CD14-positive monocyte (primary cell): ENCODE data around the gene GARNL3. TPM values are rescaled to one million over a fixed set of nuclear protein-coding genes. Genes with fewer than 3 reads are reported as not detected.

Source experiments
- DNase-seq, 3 donors: peaks; one replicate each; pipeline ENCODE4 v3.0.0-alpha.2; 2011 to 2022
- H2AFZ ChIP-seq: 2 replicates; pipeline ENCODE4 v1.6.0; 2012; ENCODE audit warnings: mild to moderate bottlenecking, low read depth, low read length, inconsistent platforms; ENCODE audit not compliant: insufficient read depth, poor library complexity, severe bottlenecking
- H3K27ac ChIP-seq, 2 donors: 1 replicate in 1 of 2; 2 replicates in 1 of 2; pipeline ENCODE4 v1.5.1; 2012 to 2013; ENCODE audit warnings: low read length in 2 of 2, control low read depth in 1 of 2, inconsistent platforms in 1 of 2, low read depth in 1 of 2, mild to moderate bottlenecking in 1 of 2
- H3K27me3 ChIP-seq, 2 donors: one replicate each; pipeline versions ENCODE4 v1.6.0 to v1.6.1; 2011 to 2013; ENCODE audit warnings: low read length in 2 of 2; ENCODE audit not compliant: control insufficient read depth in 2 of 2, insufficient read depth in 2 of 2
- H3K36me3 ChIP-seq, 2 donors: replicated peaks in 1 of 2; 1 replicate in 1 of 2; 2 replicates in 1 of 2; pipeline versions ENCODE4 v1.5.1 to v1.6.1; 2012 to 2013; ENCODE audit warnings: low read length in 2 of 2, control low read depth in 1 of 2, inconsistent platforms in 1 of 2, mild to moderate bottlenecking in 1 of 2; ENCODE audit not compliant: insufficient read depth in 2 of 2, control insufficient read depth in 1 of 2
- H3K4me1 ChIP-seq, 2 donors: 1 replicate in 1 of 2; 2 replicates in 1 of 2; pipeline versions ENCODE4 v1.5.1 to v1.6.1; 2012 to 2013; ENCODE audit warnings: low read length in 2 of 2, control low read depth in 1 of 2, inconsistent platforms in 1 of 2, mild to moderate bottlenecking in 1 of 2, moderate library complexity in 1 of 2; ENCODE audit not compliant: insufficient read depth in 2 of 2, control insufficient read depth in 1 of 2
- H3K4me2 ChIP-seq: replicated peaks from 2 replicates; pipeline ENCODE3; 2012; ENCODE audit warnings: low read length, moderate library complexity, mild to moderate bottlenecking; ENCODE audit not compliant: poor library complexity, severe bottlenecking; ENCODE audit errors: extremely low read depth
- H3K4me3 ChIP-seq, 3 experiments: fragments of 200-600 bp in 1 of 3; sonication (generic) in 1 of 3; replicated peaks in 1 of 3; 1 replicate in 2 of 3; 2 replicates in 1 of 3; pipeline ENCODE4 v1.5.1; 2011 to 2013; ENCODE audit warnings: low read length in 3 of 3, mild to moderate bottlenecking in 3 of 3, control low read depth in 2 of 3, low read depth in 2 of 3, inconsistent platforms in 1 of 3, moderate library complexity in 1 of 3
- H3K79me2 ChIP-seq: 2 replicates; pipeline ENCODE4 v1.6.0; 2012; ENCODE audit warnings: mild to moderate bottlenecking, control low read depth, inconsistent platforms, low read length, moderate library complexity; ENCODE audit not compliant: insufficient read depth
- H3K9ac ChIP-seq: 2 replicates; pipeline ENCODE4 v1.6.0; 2017; ENCODE audit warnings: low read length, mild to moderate bottlenecking; ENCODE audit not compliant: insufficient read depth, poor library complexity, severe bottlenecking
- H3K9me3 ChIP-seq, 2 donors: replicated peaks in 1 of 2; 1 replicate in 1 of 2; 2 replicates in 1 of 2; pipeline versions ENCODE4 v1.5.1 to v1.6.1; 2012 to 2013; ENCODE audit warnings: low read length in 2 of 2, control low read depth in 1 of 2; ENCODE audit not compliant: control insufficient read depth in 1 of 2, insufficient read depth in 1 of 2
- H4K20me1 ChIP-seq: 2 replicates; pipeline ENCODE4 v1.6.0; 2012; ENCODE audit warnings: mild to moderate bottlenecking, low read length, control low read depth, moderate library complexity; ENCODE audit not compliant: insufficient read depth
- H3K27ac Mint-ChIP-seq, 7 donors: one replicate each; pipeline ENCODE4 v1.8.0; 2020; ENCODE audit warnings: mild to moderate bottlenecking in 7 of 7, mixed read lengths in 7 of 7, moderate library complexity in 6 of 7, inconsistent platforms in 2 of 7
- H3K27me3 Mint-ChIP-seq, 3 donors: one replicate each; pipeline ENCODE4 v1.8.0; 2021 to 2022; ENCODE audit warnings: low read depth in 3 of 3, mild to moderate bottlenecking in 3 of 3, mixed read lengths in 3 of 3, moderate library complexity in 3 of 3, inconsistent platforms in 1 of 3
- H3K36me3 Mint-ChIP-seq, 2 donors: one replicate each; pipeline ENCODE4 v1.8.0; 2020; ENCODE audit warnings: mixed read lengths in 2 of 2, inconsistent platforms in 1 of 2, mild to moderate bottlenecking in 1 of 2
- H3K4me1 Mint-ChIP-seq: one replicate; pipeline ENCODE4 v1.8.0; 2020; ENCODE audit warnings: mild to moderate bottlenecking, mixed read lengths
- H3K4me3 Mint-ChIP-seq, 2 donors: one replicate each; pipeline ENCODE4 v1.8.0; 2020; ENCODE audit warnings: mild to moderate bottlenecking in 2 of 2, mixed read lengths in 2 of 2, moderate library complexity in 1 of 2
- H3K9me3 Mint-ChIP-seq, 7 donors: one replicate each; pipeline ENCODE4 v1.8.0; 2020 to 2022; ENCODE audit warnings: mixed read lengths in 7 of 7, mild to moderate bottlenecking in 6 of 7, moderate library complexity in 6 of 7, inconsistent platforms in 2 of 7
- CTCF ChIP-seq: fragments of 200-600 bp; IDR thresholded peaks from one replicate; pipeline ENCODE4 v1.8.0; 2022; ENCODE audit warnings: antibody characterized with exemption, mild to moderate bottlenecking
- WGBS: methylation state at CpG from one replicate; pipeline ENCODE4 v1.1.5; 2013; ENCODE audit warnings: missing lambda C conversion rate; ENCODE audit not compliant: insufficient coverage; 5-methylcytosine and 5-hydroxymethylcytosine counted together
- intact Hi-C, 2 donors: fragments of 100-400 bp; cut with micrococcal nuclease; formaldehyde crosslinking; loops; one replicate each; pipeline versions ENCODE4 v1.15.0 to v1.15.1; 2023
- polyA plus RNA-seq, 3 donors: library from polyadenylated mRNA; depleted of rRNA in 1 of 3; unstranded in 2 of 3; stranded (reverse) in 1 of 3; fragments of 300-500 nt in 2 of 3; fragments of >200 nt in 1 of 3; fragmentation: Illumina TruSeq in 2 of 3; gene quantifications; 1 replicate in 2 of 3; 2 replicates in 1 of 3; pipeline ENCODE4 v1.2.3, GENCODE V29; 2012 to 2021

The GARNL3 gene
- polyA plus RNA-seq, 3 donors, result 0.39 to 1.5 (median 0.94) TPM

GRCh38 chr9:127218818-127219217, 45.8 kb upstream of the GARNL3 start:
- H3K79me2 ChIP-seq, result no peaks in the 10 kb centered on the region
- no peak for DNase-seq
- no peak for TF ChIP-seq CTCF
- peaks cover 6 to 14% of the 10 kb centered on the region in 2 donors for H3K27me3 ChIP-seq
- H3K27ac ChIP-seq, result no peak overlapping the region
- Mint-ChIP-seq H3K4me1 (peaks cover 12% of the 10 kb centered on the region), H3K4me3 (no peak overlapping the region), H3K27me3 (peaks cover 15 to 21% (median 16%) of the 10 kb centered on the region in 3 donors), H3K27ac (no peak overlapping the region), H3K9me3 (peaks cover 0 to 2% (median 0%) of the 10 kb centered on the region in 7 donors), H3K36me3 (no peaks in the 10 kb centered on the region)
- intact Hi-C loops, result no loop called here
- H3K36me3 ChIP-seq, result no peaks in the 10 kb centered on the region
- no peaks in the 10 kb centered on the region for H4K20me1 ChIP-seq
- no peak overlapping the region for H2AFZ ChIP-seq
- peaks cover 6% of the 10 kb centered on the region in 2 donors for H3K4me1 ChIP-seq
- H3K4me3 ChIP-seq, result no peak overlapping the region
- H3K9ac ChIP-seq, result no peak overlapping the region
- 98% methylated on average over 10 of the region's 10 CpGs for WGBS
- H3K9me3 ChIP-seq, result no peaks in the 10 kb centered on the region
- H3K4me2 ChIP-seq, result no peak overlapping the region

GRCh38 chr9:127219520-127219919, 45.1 kb upstream of the GARNL3 start:
- intact Hi-C loops, result no loop called here
- WGBS, result 36% methylated on average over 6 of the region's 6 CpGs

More at GRCh38 chr9:127219520-127219919, 45.1 kb upstream of the GARNL3 start:
- peak overlapping the region; percentile 21 for H2AFZ ChIP-seq
- peaks cover 12 to 13% of the 10 kb centered on the region in 2 donors for H3K4me1 ChIP-seq
- no peaks in the 10 kb centered on the region for H3K79me2 ChIP-seq
- no peaks in the 10 kb centered on the region for H3K36me3 ChIP-seq
- Mint-ChIP-seq H3K9me3 (peaks cover 0 to 8% (median 0%) of the 10 kb centered on the region in 7 donors), H3K4me1 (peaks cover 18% of the 10 kb centered on the region), H3K27ac (peak overlapping the region in 1 of 7 donors; percentile 26), H3K4me3 (no peak overlapping the region), H3K27me3 (peaks cover 20 to 25% (median 22%) of the 10 kb centered on the region in 3 donors), H3K36me3 (no peaks in the 10 kb centered on the region)
- no peak overlapping the region for H3K4me2 ChIP-seq
- no peak overlapping the region for H3K9ac ChIP-seq
- no peaks in the 10 kb centered on the region for H4K20me1 ChIP-seq
- H3K27ac ChIP-seq, result no peak overlapping the region
- H3K4me3 ChIP-seq, result no peak overlapping the region
- TF ChIP-seq CTCF, result no peak
- no peaks in the 10 kb centered on the region for H3K9me3 ChIP-seq
- H3K27me3 ChIP-seq, result peaks cover 6 to 17% of the 10 kb centered on the region in 2 donors
- DNase-seq, result peak in 2 of 3 donors; percentile 13 to 43
